PC-3 (cell line): Measurements from ENCODE around the gene FAM9C. TPM values are rescaled to one million over a fixed set of nuclear protein-coding genes. Genes with fewer than 3 reads are reported as not detected.

Experiments used
- ATAC-seq: fragments of 200-7000 bp; cut with Tn5 transposase; 2 replicates; pipeline ENCODE4 v1.9.1; 2020; ENCODE audit warnings: mild to moderate bottlenecking, moderate library complexity
- BruUV-seq: library from RNA; stranded (reverse); fragments of 400-500 nt; replicated peaks from 2 replicates; lab custom pipeline; 2021; lab: Mats Ljungman, UMichigan
- CTCF ChIA-PET: fragments of 300-600 bp; sonication (Branson Sonifier 250); formaldehyde crosslinking; loops from one replicate; lab custom pipeline; 2022; ENCODE audit warnings: antibody characterized with exemption; lab: Charles Lee
- POLR2A ChIA-PET: fragments of 300-600 bp; sonication (Branson Sonifier 250); formaldehyde crosslinking; loops from one replicate; lab custom pipeline; 2022; ENCODE audit warnings: antibody characterized with exemption; ENCODE audit not compliant: unreplicated experiment; lab: Charles Lee
- DNase-seq: peaks from one replicate; pipeline ENCODE4 v3.0.0-alpha.2; 2015
- H2AFZ ChIP-seq: fragments of 300-600 bp; sonication (generic); 2 replicates; pipeline ENCODE4 v1.6.0; 2016; ENCODE audit warnings: antibody characterized with exemption, low read length
- H3F3A ChIP-seq: fragments of 300-600 bp; sonication (generic); one replicate; pipeline ENCODE4 v1.6.0; 2017; ENCODE audit warnings: antibody characterized with exemption, low read length, control low read depth, mild to moderate bottlenecking; ENCODE audit not compliant: unreplicated experiment
- H3K27ac ChIP-seq: fragments of 300-600 bp; sonication (generic); 2 replicates; pipeline ENCODE4 v1.5.1; 2016; ENCODE audit warnings: mild to moderate bottlenecking, low read length
- H3K27me3 ChIP-seq: fragments of 300-600 bp; sonication (generic); 2 replicates; pipeline ENCODE4 v1.6.1; 2016; ENCODE audit warnings: low read length, mixed read lengths
- H3K36me3 ChIP-seq: fragments of 300-600 bp; sonication (generic); 2 replicates; pipeline ENCODE4 v1.6.1; 2016; ENCODE audit warnings: low read depth, mixed run types, low read length, mixed read lengths
- H3K4me1 ChIP-seq: fragments of 300-600 bp; sonication (generic); 2 replicates; pipeline ENCODE4 v1.5.1; 2016; ENCODE audit warnings: low read length; ENCODE audit not compliant: insufficient read depth
- H3K4me2 ChIP-seq: fragments of 300-600 bp; sonication (generic); 2 replicates; pipeline ENCODE4 v1.6.0; 2016; ENCODE audit warnings: low read length
- H3K4me3 ChIP-seq: fragments of 300-600 bp; sonication (generic); 2 replicates; pipeline ENCODE4 v1.5.1; 2016; ENCODE audit warnings: mild to moderate bottlenecking, low read length, mixed read lengths
- H3K79me2 ChIP-seq: fragments of 300-600 bp; sonication (generic); 2 replicates; pipeline ENCODE4 v1.6.1; 2017; ENCODE audit warnings: low read length, mixed read lengths
- H3K9ac ChIP-seq: fragments of 300-600 bp; sonication (generic); 2 replicates; pipeline ENCODE4 v1.6.0; 2016; ENCODE audit warnings: mild to moderate bottlenecking, low read length
- H3K9me2 ChIP-seq: fragments of 300-600 bp; sonication (generic); replicated peaks from 2 replicates; pipeline ENCODE4 v1.6.1; 2016; ENCODE audit warnings: mixed run types, low read length, mixed read lengths
- H3K9me3 ChIP-seq: fragments of 300-600 bp; sonication (generic); 2 replicates; pipeline ENCODE4 v1.6.1; 2016; ENCODE audit warnings: low read length, mixed read lengths
- H4K20me1 ChIP-seq: fragments of 300-600 bp; sonication (generic); 2 replicates; pipeline ENCODE4 v1.6.1; 2016; ENCODE audit warnings: low read length, mixed read lengths
- EZH2 ChIP-seq: fragments of 300-600 bp; sonication (generic); IDR thresholded peaks from one replicate; pipeline ENCODE4 v1.6.1; 2017; ENCODE audit warnings: antibody characterized with exemption, mild to moderate bottlenecking, low read length; ENCODE audit not compliant: unreplicated experiment
- EZH2phosphoT487 ChIP-seq: fragments of 300-600 bp; sonication (generic); IDR thresholded peaks from 2 replicates; pipeline ENCODE4 v1.6.1; 2018; ENCODE audit warnings: mild to moderate bottlenecking, antibody characterized with exemption, low read length, borderline replicate concordance
- intact Hi-C: fragments of 100-400 bp; cut with micrococcal nuclease; formaldehyde crosslinking; loops from 2 replicates; pipeline ENCODE4 v1.9.0; 2023
- total RNA-seq: library from RNA; depleted of rRNA; stranded (reverse); fragments of >200 nt; gene quantifications from 2 replicates; pipeline ENCODE4 v1.2.3, GENCODE V29; 2014
- TF ChIP-seq, protein P1 (sequence below): fragments of 300-600 bp; sonication (generic); conservative IDR thresholded peaks from 2 replicates; pipeline ENCODE4 v1.5.1; 2017; ENCODE audit warnings: antibody characterized with exemption, low read depth, mild to moderate bottlenecking, low read length

The FAM9C gene
- total RNA-seq, 1 experiment from 2014 or later, result not detected

DNA sequence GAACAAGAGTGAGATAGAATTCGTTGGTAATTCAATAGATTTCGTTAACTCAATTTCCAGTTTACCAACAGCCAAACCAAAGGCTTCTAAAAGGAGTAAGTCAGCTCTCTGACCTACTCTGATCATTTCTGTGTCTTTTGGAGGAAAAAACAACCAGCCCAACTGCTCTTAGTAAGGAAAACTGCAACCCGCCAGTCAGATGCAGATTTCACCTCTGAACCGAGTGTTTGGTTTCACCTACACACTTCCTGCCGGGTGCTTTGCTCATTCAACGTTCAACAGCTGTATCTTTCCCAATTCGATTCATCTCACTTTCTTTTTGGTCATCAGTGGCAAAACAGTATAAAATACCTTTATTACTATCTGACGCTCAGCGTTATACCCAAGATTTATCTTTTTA, 45.0 kb downstream of the FAM9C start:
- ATAC-seq (no peak), DNase-seq (no peak)
- no peaks in the 10 kb centered on the region for H4K20me1 ChIP-seq
- no peak overlapping the region for H3K4me3 ChIP-seq
- ChIA-PET POLR2A (no interaction called here), CTCF (no interaction called here)
- no peaks in the 10 kb centered on the region for H3K27me3 ChIP-seq
- BruUV-seq, result no TSS peak
- intact Hi-C loops, result no loop called here
- TF ChIP-seq, protein P1, sequence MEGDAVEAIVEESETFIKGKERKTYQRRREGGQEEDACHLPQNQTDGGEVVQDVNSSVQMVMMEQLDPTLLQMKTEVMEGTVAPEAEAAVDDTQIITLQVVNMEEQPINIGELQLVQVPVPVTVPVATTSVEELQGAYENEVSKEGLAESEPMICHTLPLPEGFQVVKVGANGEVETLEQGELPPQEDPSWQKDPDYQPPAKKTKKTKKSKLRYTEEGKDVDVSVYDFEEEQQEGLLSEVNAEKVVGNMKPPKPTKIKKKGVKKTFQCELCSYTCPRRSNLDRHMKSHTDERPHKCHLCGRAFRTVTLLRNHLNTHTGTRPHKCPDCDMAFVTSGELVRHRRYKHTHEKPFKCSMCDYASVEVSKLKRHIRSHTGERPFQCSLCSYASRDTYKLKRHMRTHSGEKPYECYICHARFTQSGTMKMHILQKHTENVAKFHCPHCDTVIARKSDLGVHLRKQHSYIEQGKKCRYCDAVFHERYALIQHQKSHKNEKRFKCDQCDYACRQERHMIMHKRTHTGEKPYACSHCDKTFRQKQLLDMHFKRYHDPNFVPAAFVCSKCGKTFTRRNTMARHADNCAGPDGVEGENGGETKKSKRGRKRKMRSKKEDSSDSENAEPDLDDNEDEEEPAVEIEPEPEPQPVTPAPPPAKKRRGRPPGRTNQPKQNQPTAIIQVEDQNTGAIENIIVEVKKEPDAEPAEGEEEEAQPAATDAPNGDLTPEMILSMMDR, result no peak
- TF ChIP-seq EZH2, result no peak
- TF ChIP-seq EZH2phosphoT487, result no peak
- no peaks in the 10 kb centered on the region for H3K9me2 ChIP-seq
- H3K9ac ChIP-seq, result no peak overlapping the region
- peaks cover 58% of the 10 kb centered on the region for H3K4me1 ChIP-seq
- H2AFZ ChIP-seq, result no peak overlapping the region
- peak overlapping the region; percentile 69; the same call in 1 of the 2 replicates for H3K4me2 ChIP-seq
- H3K36me3 ChIP-seq, result no peaks in the 10 kb centered on the region
- H3K9me3 ChIP-seq, result no peaks in the 10 kb centered on the region
- peaks cover 9% of the 10 kb centered on the region for H3F3A ChIP-seq
- peak overlapping the region; percentile 99 for H3K27ac ChIP-seq
- H3K79me2 ChIP-seq, result no peaks in the 10 kb centered on the region

DNA sequence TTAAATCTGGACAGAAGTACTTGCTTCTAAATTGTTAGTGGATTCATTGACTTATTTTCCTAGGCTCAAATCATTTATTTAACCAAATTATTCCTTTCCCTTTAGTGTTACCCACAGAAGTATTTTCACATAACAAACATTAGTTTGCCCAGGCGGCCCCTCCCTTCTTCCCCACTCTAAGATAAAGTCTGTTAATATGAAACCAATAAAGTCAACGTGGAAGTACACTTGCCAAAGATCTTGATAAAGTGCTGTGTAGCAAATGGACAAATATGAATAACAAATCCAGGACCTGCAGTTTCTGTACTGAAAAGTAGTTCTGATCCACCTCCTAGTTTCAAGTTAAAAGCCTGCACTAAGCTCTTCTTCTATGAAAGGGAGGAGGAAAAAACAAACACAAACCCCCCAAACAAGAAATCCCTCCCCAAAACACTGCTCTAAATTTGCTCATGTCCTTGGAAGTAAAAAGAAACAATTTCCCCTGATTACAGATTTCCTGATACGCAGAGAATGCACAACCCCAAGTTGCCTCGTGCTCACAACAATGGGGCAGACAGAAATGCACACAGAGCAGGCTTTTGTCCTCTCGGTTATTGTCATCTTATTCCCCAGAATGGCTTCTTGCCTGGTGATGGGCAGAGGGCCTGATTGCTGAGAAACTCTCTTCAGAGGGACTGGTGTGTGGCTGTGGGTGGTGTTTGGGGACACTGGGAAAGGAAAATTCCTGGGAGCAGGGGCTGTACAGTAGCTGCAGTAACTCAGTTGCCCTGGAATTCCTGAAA, 46.3 kb downstream of the FAM9C start:
- H3K79me2 ChIP-seq, result no peaks in the 10 kb centered on the region
- CTCF ChIA-PET, result no interaction called here
- H3K27me3 ChIP-seq, result no peaks in the 10 kb centered on the region
- no peak overlapping the region for H3K4me3 ChIP-seq
- H3K27ac ChIP-seq, result no peak overlapping the region
- H3K9me2 ChIP-seq, result no peaks in the 10 kb centered on the region
- H3K9me3 ChIP-seq, result no peaks in the 10 kb centered on the region
- peaks cover 59% of the 10 kb centered on the region for H3K4me1 ChIP-seq
- H3K9ac ChIP-seq, result no peak overlapping the region
- TF ChIP-seq EZH2phosphoT487 (no peak), EZH2 (no peak)
- TF ChIP-seq, protein P1, result no peak
- no peak overlapping the region for H3K4me2 ChIP-seq
- intact Hi-C loops, result no loop called here
- POLR2A ChIA-PET, result no interaction called here
- BruUV-seq, result no TSS peak
- H2AFZ ChIP-seq, result 0 out of 2 replicates have a peak overlapping the region, but pooled peaks have one; percentile 29
- H4K20me1 ChIP-seq, result no peaks in the 10 kb centered on the region
- ATAC-seq, result no peak
- H3K36me3 ChIP-seq, result no peaks in the 10 kb centered on the region
- peaks cover 8% of the 10 kb centered on the region for H3F3A ChIP-seq
- DNase-seq, result no peak

DNA sequence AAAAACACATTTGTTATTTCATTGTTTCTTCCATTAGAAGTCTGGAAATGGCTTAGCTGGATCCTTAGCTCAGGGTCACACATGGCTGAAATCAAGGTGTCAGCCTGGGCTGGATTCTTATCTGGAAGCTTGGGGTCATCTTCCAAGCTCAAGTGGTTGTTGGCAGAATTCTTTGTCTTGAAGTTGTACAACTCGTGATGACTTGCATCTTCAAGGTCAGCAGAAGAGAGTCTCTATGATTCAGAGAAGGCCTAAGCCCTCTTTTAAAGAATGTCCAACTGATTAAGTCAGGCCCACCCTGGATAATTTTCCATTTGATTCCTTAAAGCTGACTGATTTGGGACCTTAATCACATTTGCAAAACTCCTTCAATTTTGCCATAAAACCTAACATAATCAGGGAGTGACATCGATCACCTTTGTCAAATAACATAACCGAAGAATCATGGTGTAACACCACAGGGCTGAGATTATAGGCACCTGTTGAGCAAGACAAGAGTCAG, 47.4 kb downstream of the FAM9C start:
- DNase-seq, result no peak
- TF ChIP-seq EZH2phosphoT487 (no peak), EZH2 (no peak)
- TF ChIP-seq, protein P1, result no peak
- H3K27me3 ChIP-seq, result no peaks in the 10 kb centered on the region
- CTCF ChIA-PET, result interaction anchor here (0.9 kb wide), 1 partner anchor 50 kb away, joined by 3 read pairs; no protein-coding TSS in a partner anchor
- H3K9ac ChIP-seq, result no peak overlapping the region
- ATAC-seq, result no peak
- no peaks in the 10 kb centered on the region for H3K36me3 ChIP-seq
- H3K4me2 ChIP-seq, result no peak overlapping the region
- POLR2A ChIA-PET, result no interaction called here
- intact Hi-C loops, result no loop called here
- H4K20me1 ChIP-seq, result no peaks in the 10 kb centered on the region
- no peak overlapping the region for H3K4me3 ChIP-seq
- H3K79me2 ChIP-seq, result no peaks in the 10 kb centered on the region
- H3F3A ChIP-seq, result peaks cover 5% of the 10 kb centered on the region
- H3K4me1 ChIP-seq, result peaks cover 50% of the 10 kb centered on the region
- no peaks in the 10 kb centered on the region for H3K9me2 ChIP-seq
- no peaks in the 10 kb centered on the region for H3K9me3 ChIP-seq
- no TSS peak for BruUV-seq
- no peak overlapping the region for H2AFZ ChIP-seq
- H3K27ac ChIP-seq, result no peak overlapping the region
